Measurements from ENCODE around the gene PYROXD2.

DNA sequence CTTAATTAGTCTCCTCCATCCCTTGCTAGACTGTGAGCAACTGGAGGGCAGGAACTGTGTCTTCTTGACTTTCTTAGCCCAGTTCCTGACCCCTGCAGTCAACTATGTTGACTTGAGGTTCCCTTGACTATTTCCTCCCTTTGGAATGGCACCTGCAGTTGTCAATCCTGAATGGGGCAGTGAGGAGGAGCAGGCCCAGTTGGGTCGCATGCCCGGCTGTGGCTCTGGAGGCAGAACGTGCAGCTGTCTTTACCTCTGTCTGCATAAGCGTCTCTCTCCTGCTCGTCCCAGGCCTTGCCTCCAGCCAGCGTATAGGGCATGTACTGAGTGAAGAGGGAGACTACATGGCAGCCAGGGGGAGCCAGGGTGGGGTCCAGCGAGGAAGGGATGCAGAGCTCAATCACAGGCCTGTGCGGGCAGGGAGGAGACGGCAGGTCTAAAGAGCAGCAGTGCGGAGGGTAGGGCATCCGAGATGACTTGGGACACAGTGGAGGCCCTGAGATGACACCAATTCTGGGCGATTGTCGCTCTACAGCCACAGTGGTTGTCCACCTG is 26.8 kb downstream of the PYROXD2 start:
- TF ChIP-seq, protein P1, sequence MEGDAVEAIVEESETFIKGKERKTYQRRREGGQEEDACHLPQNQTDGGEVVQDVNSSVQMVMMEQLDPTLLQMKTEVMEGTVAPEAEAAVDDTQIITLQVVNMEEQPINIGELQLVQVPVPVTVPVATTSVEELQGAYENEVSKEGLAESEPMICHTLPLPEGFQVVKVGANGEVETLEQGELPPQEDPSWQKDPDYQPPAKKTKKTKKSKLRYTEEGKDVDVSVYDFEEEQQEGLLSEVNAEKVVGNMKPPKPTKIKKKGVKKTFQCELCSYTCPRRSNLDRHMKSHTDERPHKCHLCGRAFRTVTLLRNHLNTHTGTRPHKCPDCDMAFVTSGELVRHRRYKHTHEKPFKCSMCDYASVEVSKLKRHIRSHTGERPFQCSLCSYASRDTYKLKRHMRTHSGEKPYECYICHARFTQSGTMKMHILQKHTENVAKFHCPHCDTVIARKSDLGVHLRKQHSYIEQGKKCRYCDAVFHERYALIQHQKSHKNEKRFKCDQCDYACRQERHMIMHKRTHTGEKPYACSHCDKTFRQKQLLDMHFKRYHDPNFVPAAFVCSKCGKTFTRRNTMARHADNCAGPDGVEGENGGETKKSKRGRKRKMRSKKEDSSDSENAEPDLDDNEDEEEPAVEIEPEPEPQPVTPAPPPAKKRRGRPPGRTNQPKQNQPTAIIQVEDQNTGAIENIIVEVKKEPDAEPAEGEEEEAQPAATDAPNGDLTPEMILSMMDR (IDR thresholded peaks at IDR 0.05; ENCODE audit: low read depth, low read length, poor library complexity, severe bottlenecking), result no peak
- no peak for TF ChIP-seq EZH2phosphoT487 (IDR thresholded peaks at IDR 0.05; ENCODE audit: borderline replicate concordance, low read length)
